HepG2 (cell line): ENCODE data around the gene EMC8. TPM values are rescaled to one million over a fixed set of nuclear protein-coding genes. Genes with fewer than 3 reads are reported as not detected.

Experiments used
- BCL6 ChIP-seq: IDR thresholded peaks from 2 replicates; pipeline ENCODE4 v1.6.1; 2016; ENCODE audit warnings: missing genetic modification reagents, missing compliant biosample characterization
- NBN ChIP-seq: fragments of 450-650 bp; conservative IDR thresholded peaks from 2 replicates; pipeline ENCODE4 v1.6.1; 2017
- NR2F2 ChIP-seq: IDR thresholded peaks from 2 replicates; pipeline ENCODE4 v1.6.1; 2012; ENCODE audit warnings: low read depth, inconsistent platforms, borderline replicate concordance
- NRL ChIP-seq: sonication (generic); formaldehyde crosslinking; IDR thresholded peaks from 2 replicates; pipeline ENCODE4 v1.5.0; 2020; ENCODE audit warnings: missing genetic modification reagents, mild to moderate bottlenecking, moderate library complexity, borderline replicate concordance
- RELA ChIP-seq: sonication (generic); formaldehyde crosslinking; IDR thresholded peaks from 2 replicates; pipeline ENCODE4 v1.4.0; 2020; ENCODE audit warnings: missing genetic modification reagents
- SMARCE1 ChIP-seq: fragments of 450-650 bp; IDR thresholded peaks from 2 replicates; pipeline ENCODE4 v1.6.1; 2017; ENCODE audit warnings: borderline replicate concordance
- TBX3 ChIP-seq: fragments of 450-650 bp; IDR thresholded peaks from 2 replicates; pipeline ENCODE4 v1.6.1; 2017; ENCODE audit warnings: antibody characterized with exemption, mild to moderate bottlenecking, inconsistent platforms, borderline replicate concordance
- XRCC5 ChIP-seq: fragments of 200-400 bp; formaldehyde crosslinking; optimal IDR thresholded peaks from 2 replicates; pipeline ENCODE3; 2017; ENCODE audit warnings: mild to moderate bottlenecking, low read length
- ZNF180 ChIP-seq: sonication (generic); formaldehyde crosslinking; IDR thresholded peaks from 2 replicates; pipeline ENCODE4 v1.4.0; 2020; ENCODE audit warnings: low read depth, missing genetic modification reagents, borderline replicate concordance
- ZNF367 ChIP-seq: sonication (generic); formaldehyde crosslinking; IDR thresholded peaks from 2 replicates; pipeline ENCODE4 v1.4.0; 2020; ENCODE audit warnings: missing genetic modification reagents, borderline replicate concordance
- ZNF431 ChIP-seq: sonication (generic); formaldehyde crosslinking; IDR thresholded peaks from 2 replicates; pipeline ENCODE4 v1.9.0; 2022; ENCODE audit warnings: missing genetic modification reagents, low read depth, mild to moderate bottlenecking, borderline replicate concordance
- ZNF446 ChIP-seq: sonication (generic); formaldehyde crosslinking; IDR thresholded peaks from 2 replicates; pipeline ENCODE4 v1.5.0; 2020; ENCODE audit warnings: mild to moderate bottlenecking, missing genetic modification reagents
- ZNF460 ChIP-seq: sonication (generic); formaldehyde crosslinking; IDR thresholded peaks from 2 replicates; pipeline ENCODE4 v1.5.1; 2020; ENCODE audit warnings: missing genetic modification reagents, mild to moderate bottlenecking, borderline replicate concordance
- ZNF879 ChIP-seq: sonication (generic); formaldehyde crosslinking; IDR thresholded peaks from 2 replicates; pipeline ENCODE4 v1.8.1; 2023; ENCODE audit warnings: missing genetic modification reagents
- ZSCAN22 ChIP-seq: sonication (generic); formaldehyde crosslinking; IDR thresholded peaks from 2 replicates; pipeline ENCODE4 v1.4.0; 2020; ENCODE audit warnings: mild to moderate bottlenecking, missing genetic modification reagents
- polyA plus RNA-seq, 8 experiments: library from polyadenylated mRNA; depleted of rRNA in 3 of 8; stranded (reverse) in 7 of 8; unstranded in 1 of 8; fragments of >200 nt; fragmentation: Illumina TruSeq in 4 of 8; extraction: Trizol in 4 of 8; gene quantifications; 2 replicates each; pipeline versions ENCODE4 v1.2.1 to v1.2.3, GENCODE V29; 2011 to 2016; ENCODE audit warnings: low read depth in 4 of 8, missing spikeins in 1 of 8, mixed read lengths in 1 of 8; ENCODE audit not compliant: insufficient read depth in 1 of 8
- total RNA-seq, 5 experiments: library from RNA; depleted of rRNA; stranded (reverse); fragments of >200 nt; fragmentation: Illumina TruSeq; extraction: Trizol; gene quantifications; 2 replicates each; pipeline ENCODE4 v1.2.3, GENCODE V29; 2016; ENCODE audit warnings: low read depth in 1 of 5
- TF ChIP-seq, protein P1 (sequence below): IDR thresholded peaks from 2 replicates; pipeline ENCODE4 v1.6.1; 2016; ENCODE audit warnings: missing biosample characterization, missing genetic modification reagents, low read depth
- TF ChIP-seq, protein P2 (sequence below): sonication (generic); formaldehyde crosslinking; IDR thresholded peaks from 2 replicates; pipeline ENCODE4 v1.8.1; 2022; ENCODE audit warnings: mild to moderate bottlenecking, missing genetic modification reagents
- TF ChIP-seq, protein P3 (sequence below): sonication (generic); formaldehyde crosslinking; IDR thresholded peaks from 2 replicates; pipeline ENCODE4 v1.4.0; 2020; ENCODE audit warnings: low read depth, missing genetic modification reagents
- TF ChIP-seq, protein P4 (sequence below): sonication (generic); formaldehyde crosslinking; IDR thresholded peaks from 2 replicates; pipeline ENCODE4 v1.5.0; 2020; ENCODE audit warnings: missing genetic modification reagents, mild to moderate bottlenecking, borderline replicate concordance
- TF ChIP-seq, protein P5 (sequence below): sonication (generic); formaldehyde crosslinking; IDR thresholded peaks from 2 replicates; pipeline ENCODE4 v1.4.0; 2020; ENCODE audit warnings: missing genetic modification reagents
- TF ChIP-seq, protein P6 (sequence below): sonication (generic); formaldehyde crosslinking; IDR thresholded peaks from 2 replicates; pipeline ENCODE4 v1.9.0; 2021; ENCODE audit warnings: missing genetic modification reagents, borderline replicate concordance

EMC8 gene
- total and polyA plus RNA-seq, 2 of the 13 experiments (the other 11 are each of a cell fraction or from before 2014, with no cell fraction given): 55.0 to 76.0 TPM

DNA sequence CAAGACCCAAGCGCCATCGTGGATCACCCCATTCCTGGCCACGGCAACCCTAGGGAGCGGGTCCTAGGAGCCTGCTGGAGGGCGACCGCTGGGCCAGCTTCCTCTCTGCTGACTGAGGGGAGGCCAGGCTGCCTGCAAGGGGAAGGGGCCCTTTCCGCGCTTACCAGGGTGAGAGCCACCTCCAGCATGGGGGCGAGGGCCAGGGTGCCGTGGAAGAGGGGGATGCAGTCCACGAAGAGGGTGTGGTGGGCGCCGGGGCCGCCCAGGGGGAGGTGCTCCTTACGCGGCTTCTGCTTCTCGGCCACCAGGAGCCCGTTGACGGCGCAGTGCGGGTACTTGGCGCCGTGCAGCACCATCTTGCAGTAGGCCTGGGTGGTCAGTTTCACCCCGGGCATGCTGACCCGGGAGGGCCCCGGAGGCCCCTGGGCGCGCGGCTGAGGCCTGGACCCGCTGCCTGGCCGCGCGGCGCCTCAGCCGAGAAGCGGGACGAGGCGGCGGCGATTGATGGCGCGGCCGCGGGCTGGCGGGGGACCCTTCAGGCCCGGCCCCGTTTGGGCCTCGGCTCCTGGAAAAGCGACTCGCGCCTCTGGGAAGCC lies 345 bp downstream of the EMC8 start (continued):
- TF ChIP-seq BCL6 (CRISPR knock-in tag) (no peak), ZNF367 (CRISPR knock-in tag) (no peak; the same call in 1 of the 2 replicates), NBN (no peak), ZNF180 (no peak), SMARCE1 (no peak), ZNF879 (CRISPR knock-in tag) (peak; percentile 52; the same call in 1 of the 2 replicates), ZNF431 (CRISPR knock-in tag) (0 out of 2 replicates have a peak, but pooled peaks have one; percentile 24), RELA (no peak), ZSCAN22 (CRISPR knock-in tag) (0 out of 2 replicates have a peak, but pooled peaks have one; percentile 38), NR2F2 (no peak), ZNF460 (CRISPR knock-in tag) (no peak), XRCC5 (peak; percentile 2), TBX3 (no peak), NRL (CRISPR knock-in tag) (0 out of 2 replicates have a peak, but pooled peaks have one; percentile 51), ZNF446 (CRISPR knock-in tag) (peak; percentile 81)
- TF ChIP-seq, protein P1, sequence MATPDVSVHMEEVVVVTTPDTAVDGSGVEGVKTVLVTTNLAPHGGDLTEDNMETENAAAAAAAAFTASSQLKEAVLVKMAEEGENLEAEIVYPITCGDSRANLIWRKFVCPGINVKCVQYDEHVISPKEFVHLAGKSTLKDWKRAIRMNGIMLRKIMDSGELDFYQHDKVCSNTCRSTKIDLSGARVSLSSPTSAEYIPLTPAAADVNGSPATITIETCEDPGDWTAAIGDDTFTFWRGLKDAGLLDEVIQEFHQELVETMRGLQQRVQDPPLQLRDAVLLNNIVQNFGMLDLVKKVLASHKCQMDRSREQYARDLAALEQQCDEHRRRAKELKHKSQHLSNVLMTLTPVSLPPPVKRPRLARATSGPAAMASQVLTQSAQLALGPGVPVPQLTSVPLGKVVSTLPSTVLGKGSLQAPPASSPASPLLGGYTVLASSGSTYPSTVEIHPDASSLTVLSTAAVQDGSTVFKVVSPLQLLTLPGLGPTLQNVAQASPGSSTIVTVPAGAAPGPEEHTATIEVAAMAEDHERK (CRISPR knock-in tag): no peak
- TF ChIP-seq, protein P2, sequence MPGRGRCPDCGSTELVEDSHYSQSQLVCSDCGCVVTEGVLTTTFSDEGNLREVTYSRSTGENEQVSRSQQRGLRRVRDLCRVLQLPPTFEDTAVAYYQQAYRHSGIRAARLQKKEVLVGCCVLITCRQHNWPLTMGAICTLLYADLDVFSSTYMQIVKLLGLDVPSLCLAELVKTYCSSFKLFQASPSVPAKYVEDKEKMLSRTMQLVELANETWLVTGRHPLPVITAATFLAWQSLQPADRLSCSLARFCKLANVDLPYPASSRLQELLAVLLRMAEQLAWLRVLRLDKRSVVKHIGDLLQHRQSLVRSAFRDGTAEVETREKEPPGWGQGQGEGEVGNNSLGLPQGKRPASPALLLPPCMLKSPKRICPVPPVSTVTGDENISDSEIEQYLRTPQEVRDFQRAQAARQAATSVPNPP (CRISPR knock-in tag): no peak
- TF ChIP-seq, protein P3, sequence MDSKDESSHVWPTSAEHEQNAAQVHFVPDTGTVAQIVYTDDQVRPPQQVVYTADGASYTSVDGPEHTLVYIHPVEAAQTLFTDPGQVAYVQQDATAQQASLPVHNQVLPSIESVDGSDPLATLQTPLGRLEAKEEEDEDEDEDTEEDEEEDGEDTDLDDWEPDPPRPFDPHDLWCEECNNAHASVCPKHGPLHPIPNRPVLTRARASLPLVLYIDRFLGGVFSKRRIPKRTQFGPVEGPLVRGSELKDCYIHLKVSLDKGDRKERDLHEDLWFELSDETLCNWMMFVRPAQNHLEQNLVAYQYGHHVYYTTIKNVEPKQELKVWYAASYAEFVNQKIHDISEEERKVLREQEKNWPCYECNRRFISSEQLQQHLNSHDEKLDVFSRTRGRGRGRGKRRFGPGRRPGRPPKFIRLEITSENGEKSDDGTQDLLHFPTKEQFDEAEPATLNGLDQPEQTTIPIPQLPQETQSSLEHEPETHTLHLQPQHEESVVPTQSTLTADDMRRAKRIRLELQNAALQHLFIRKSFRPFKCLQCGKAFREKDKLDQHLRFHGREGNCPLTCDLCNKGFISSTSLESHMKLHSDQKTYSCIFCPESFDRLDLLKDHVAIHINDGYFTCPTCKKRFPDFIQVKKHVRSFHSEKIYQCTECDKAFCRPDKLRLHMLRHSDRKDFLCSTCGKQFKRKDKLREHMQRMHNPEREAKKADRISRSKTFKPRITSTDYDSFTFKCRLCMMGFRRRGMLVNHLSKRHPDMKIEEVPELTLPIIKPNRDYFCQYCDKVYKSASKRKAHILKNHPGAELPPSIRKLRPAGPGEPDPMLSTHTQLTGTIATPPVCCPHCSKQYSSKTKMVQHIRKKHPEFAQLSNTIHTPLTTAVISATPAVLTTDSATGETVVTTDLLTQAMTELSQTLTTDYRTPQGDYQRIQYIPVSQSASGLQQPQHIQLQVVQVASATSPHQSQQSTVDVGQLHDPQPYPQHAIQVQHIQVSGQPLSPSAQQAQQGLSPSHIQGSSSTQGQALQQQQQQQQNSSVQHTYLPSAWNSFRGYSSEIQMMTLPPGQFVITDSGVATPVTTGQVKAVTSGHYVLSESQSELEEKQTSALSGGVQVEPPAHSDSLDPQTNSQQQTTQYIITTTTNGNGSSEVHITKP (CRISPR knock-in tag): 0 out of 2 replicates have a peak, but pooled peaks have one; percentile 10
- TF ChIP-seq, protein P4, sequence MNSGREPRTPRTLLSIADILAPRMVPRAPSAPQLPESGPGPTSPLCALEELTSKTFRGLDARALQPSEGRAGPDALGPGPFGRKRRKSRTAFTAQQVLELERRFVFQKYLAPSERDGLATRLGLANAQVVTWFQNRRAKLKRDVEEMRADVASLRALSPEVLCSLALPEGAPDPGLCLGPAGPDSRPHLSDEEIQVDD (CRISPR knock-in tag): 0 out of 2 replicates have a peak, but pooled peaks have one; percentile 44
- TF ChIP-seq, protein P5, sequence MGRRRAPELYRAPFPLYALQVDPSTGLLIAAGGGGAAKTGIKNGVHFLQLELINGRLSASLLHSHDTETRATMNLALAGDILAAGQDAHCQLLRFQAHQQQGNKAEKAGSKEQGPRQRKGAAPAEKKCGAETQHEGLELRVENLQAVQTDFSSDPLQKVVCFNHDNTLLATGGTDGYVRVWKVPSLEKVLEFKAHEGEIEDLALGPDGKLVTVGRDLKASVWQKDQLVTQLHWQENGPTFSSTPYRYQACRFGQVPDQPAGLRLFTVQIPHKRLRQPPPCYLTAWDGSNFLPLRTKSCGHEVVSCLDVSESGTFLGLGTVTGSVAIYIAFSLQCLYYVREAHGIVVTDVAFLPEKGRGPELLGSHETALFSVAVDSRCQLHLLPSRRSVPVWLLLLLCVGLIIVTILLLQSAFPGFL (CRISPR knock-in tag): no peak
- TF ChIP-seq, protein P6, sequence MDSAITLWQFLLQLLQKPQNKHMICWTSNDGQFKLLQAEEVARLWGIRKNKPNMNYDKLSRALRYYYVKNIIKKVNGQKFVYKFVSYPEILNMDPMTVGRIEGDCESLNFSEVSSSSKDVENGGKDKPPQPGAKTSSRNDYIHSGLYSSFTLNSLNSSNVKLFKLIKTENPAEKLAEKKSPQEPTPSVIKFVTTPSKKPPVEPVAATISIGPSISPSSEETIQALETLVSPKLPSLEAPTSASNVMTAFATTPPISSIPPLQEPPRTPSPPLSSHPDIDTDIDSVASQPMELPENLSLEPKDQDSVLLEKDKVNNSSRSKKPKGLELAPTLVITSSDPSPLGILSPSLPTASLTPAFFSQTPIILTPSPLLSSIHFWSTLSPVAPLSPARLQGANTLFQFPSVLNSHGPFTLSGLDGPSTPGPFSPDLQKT (CRISPR knock-in tag): no peak
